ENCODE measurements around the gene STX8.

DNA sequence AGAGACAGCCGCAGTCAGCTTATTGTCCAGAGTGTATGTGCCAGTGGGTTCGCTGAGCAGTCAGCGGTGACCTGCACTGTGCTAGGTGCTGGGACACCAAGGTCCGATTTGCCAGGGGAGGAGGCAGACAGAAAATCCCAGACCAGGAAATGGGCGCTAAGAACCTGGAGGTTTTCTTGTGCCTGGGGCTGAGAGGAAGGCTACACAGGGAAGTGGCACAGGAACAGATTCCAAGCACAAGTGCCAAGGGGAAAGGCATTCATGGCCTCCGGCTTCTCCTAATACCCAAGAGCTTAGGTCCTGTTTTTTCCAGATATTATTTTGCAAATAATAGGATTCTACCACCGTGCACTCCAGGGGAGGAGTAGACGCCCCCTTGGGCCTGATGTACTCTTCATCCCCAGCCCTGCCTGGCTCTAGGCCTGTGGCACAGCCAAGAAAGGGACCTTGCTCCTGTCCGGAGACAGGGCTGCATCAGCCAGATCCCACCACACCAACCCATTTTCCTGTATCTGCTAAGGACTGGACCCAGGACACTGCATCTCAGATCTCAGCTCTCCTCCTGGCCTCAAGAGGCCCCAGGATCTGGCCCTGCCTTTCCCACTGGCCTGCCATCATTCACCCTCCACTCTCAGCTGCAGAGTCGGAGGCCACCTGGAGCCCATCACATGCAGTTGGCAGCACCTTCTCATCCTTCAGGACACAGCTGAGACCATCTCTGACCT lies 367.1 kb downstream of the STX8 start:
- no peak for TF ChIP-seq GABPA (IDR thresholded peaks at IDR 0.05 in 1 of 2, conservative IDR thresholded peaks at IDR 0.05 in 1 of 2)
- TF ChIP-seq, protein P1, sequence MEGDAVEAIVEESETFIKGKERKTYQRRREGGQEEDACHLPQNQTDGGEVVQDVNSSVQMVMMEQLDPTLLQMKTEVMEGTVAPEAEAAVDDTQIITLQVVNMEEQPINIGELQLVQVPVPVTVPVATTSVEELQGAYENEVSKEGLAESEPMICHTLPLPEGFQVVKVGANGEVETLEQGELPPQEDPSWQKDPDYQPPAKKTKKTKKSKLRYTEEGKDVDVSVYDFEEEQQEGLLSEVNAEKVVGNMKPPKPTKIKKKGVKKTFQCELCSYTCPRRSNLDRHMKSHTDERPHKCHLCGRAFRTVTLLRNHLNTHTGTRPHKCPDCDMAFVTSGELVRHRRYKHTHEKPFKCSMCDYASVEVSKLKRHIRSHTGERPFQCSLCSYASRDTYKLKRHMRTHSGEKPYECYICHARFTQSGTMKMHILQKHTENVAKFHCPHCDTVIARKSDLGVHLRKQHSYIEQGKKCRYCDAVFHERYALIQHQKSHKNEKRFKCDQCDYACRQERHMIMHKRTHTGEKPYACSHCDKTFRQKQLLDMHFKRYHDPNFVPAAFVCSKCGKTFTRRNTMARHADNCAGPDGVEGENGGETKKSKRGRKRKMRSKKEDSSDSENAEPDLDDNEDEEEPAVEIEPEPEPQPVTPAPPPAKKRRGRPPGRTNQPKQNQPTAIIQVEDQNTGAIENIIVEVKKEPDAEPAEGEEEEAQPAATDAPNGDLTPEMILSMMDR (IDR thresholded peaks at IDR 0.05; ENCODE audit: low read depth, low read length, missing input control): no peak
- TF ChIP-seq, protein P2, sequence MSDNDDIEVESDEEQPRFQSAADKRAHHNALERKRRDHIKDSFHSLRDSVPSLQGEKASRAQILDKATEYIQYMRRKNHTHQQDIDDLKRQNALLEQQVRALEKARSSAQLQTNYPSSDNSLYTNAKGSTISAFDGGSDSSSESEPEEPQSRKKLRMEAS (IDR thresholded peaks at IDR 0.05): no peak
- no peak for TF ChIP-seq JUND (IDR thresholded peaks at IDR 0.05)
- TF ChIP-seq REST (IDR thresholded peaks at IDR 0.05): no peak
- no peak for TF ChIP-seq EGR1 (IDR thresholded peaks at IDR 0.05; ENCODE audit: low read depth in 2 of 2)
- no peak for TF ChIP-seq RAD21 (IDR thresholded peaks at IDR 0.05)
- TF ChIP-seq RXRA (IDR thresholded peaks at IDR 0.05): no peak
- TF ChIP-seq, protein P3, sequence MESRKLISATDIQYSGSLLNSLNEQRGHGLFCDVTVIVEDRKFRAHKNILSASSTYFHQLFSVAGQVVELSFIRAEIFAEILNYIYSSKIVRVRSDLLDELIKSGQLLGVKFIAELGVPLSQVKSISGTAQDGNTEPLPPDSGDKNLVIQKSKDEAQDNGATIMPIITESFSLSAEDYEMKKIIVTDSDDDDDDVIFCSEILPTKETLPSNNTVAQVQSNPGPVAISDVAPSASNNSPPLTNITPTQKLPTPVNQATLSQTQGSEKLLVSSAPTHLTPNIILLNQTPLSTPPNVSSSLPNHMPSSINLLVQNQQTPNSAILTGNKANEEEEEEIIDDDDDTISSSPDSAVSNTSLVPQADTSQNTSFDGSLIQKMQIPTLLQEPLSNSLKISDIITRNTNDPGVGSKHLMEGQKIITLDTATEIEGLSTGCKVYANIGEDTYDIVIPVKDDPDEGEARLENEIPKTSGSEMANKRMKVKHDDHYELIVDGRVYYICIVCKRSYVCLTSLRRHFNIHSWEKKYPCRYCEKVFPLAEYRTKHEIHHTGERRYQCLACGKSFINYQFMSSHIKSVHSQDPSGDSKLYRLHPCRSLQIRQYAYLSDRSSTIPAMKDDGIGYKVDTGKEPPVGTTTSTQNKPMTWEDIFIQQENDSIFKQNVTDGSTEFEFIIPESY (IDR thresholded peaks at IDR 0.05): no peak
- TF ChIP-seq ATF3 (IDR thresholded peaks at IDR 0.05): no peak
- no peak for TF ChIP-seq YY1 (IDR thresholded peaks at IDR 0.05)
- TF ChIP-seq TAF1 (conservative IDR thresholded peaks at IDR 0.05): no peak
- no peak for TF ChIP-seq FOXA2 (IDR thresholded peaks at IDR 0.05)
- no peak for TF ChIP-seq FOXA1 (IDR thresholded peaks at IDR 0.05)

Data from liver (tissue), 3 donors.